Osteocyte (in vitro differentiated cells): ENCODE results near the gene DPYD. TPM values are rescaled to one million over a fixed set of nuclear protein-coding genes. Genes with fewer than 3 reads are reported as not detected.

Experiments
- DNase-seq: peaks from one replicate; pipeline ENCODE4 v3.0.0; 2021; ENCODE audit warnings: mixed read lengths; ENCODE audit not compliant: unreplicated experiment; ENCODE audit errors: extremely low spot score
- H3K27ac Mint-ChIP-seq: one replicate; pipeline ENCODE4 v1.8.0; 2021; ENCODE audit warnings: mild to moderate bottlenecking, mixed read lengths; ENCODE audit not compliant: unreplicated experiment
- H3K27me3 Mint-ChIP-seq: one replicate; pipeline ENCODE4 v1.8.0; 2021; ENCODE audit warnings: mixed read lengths; ENCODE audit not compliant: unreplicated experiment
- H3K36me3 Mint-ChIP-seq: one replicate; pipeline ENCODE4 v1.8.0; 2021; ENCODE audit warnings: mixed read lengths; ENCODE audit not compliant: unreplicated experiment
- H3K4me1 Mint-ChIP-seq: one replicate; pipeline ENCODE4 v1.8.0; 2021; ENCODE audit warnings: mixed read lengths; ENCODE audit not compliant: unreplicated experiment
- H3K4me3 Mint-ChIP-seq: one replicate; pipeline ENCODE4 v1.8.0; 2021; ENCODE audit warnings: mild to moderate bottlenecking, moderate library complexity, mixed read lengths; ENCODE audit not compliant: unreplicated experiment
- H3K9me3 Mint-ChIP-seq: one replicate; pipeline ENCODE4 v1.8.0; 2021; ENCODE audit warnings: mixed read lengths; ENCODE audit not compliant: unreplicated experiment
- CTCF ChIP-seq: fragments of 200-600 bp; sonication (generic); IDR thresholded peaks from 2 replicates; pipeline ENCODE4 v1.5.0; 2021; ENCODE audit warnings: antibody characterized with exemption, mild to moderate bottlenecking, moderate library complexity
- total RNA-seq: library from RNA; stranded (reverse); gene quantifications from 2 replicates; pipeline ENCODE4 v1.2.1, GENCODE V29; 2021

DPYD gene
- total RNA-seq, 1 donor from 2014 or later: 44.0 TPM

- H3K4me1 Mint-ChIP-seq: peaks cover 7% of the 10 kb centered on the region
- no peaks in the 10 kb centered on the region for H3K9me3 Mint-ChIP-seq
- TF ChIP-seq CTCF: no peak
- no peak for DNase-seq
- H3K4me3 Mint-ChIP-seq: no peak overlapping the region
- H3K36me3 Mint-ChIP-seq: peaks cover 16% of the 10 kb centered on the region
- H3K27me3 Mint-ChIP-seq: no peaks in the 10 kb centered on the region
- H3K27ac Mint-ChIP-seq: no peak overlapping the region
These were observed 369.7 kb downstream of the DPYD start for GRCh38 chr1:97551113-97551512.

GRCh38 chr1:97545446-97545845 is 375.4 kb downstream of the DPYD start:
- no peak overlapping the region for H3K27ac Mint-ChIP-seq
- H3K27me3 Mint-ChIP-seq: no peaks in the 10 kb centered on the region
- no peaks in the 10 kb centered on the region for H3K4me1 Mint-ChIP-seq
- TF ChIP-seq CTCF: no peak
- H3K36me3 Mint-ChIP-seq: peaks cover 17% of the 10 kb centered on the region
- no peaks in the 10 kb centered on the region for H3K9me3 Mint-ChIP-seq
- no peak for DNase-seq
- H3K4me3 Mint-ChIP-seq: no peak overlapping the region

GRCh38 chr1:97540346-97540888 is 380.4 kb downstream of the DPYD start:
- no peak for TF ChIP-seq CTCF
- Mint-ChIP-seq H3K4me1 (peaks cover 24% of the 10 kb centered on the region), H3K27ac (no peak overlapping the region), H3K4me3 (no peak overlapping the region), H3K9me3 (no peaks in the 10 kb centered on the region), H3K36me3 (peaks cover 18% of the 10 kb centered on the region), H3K27me3 (no peaks in the 10 kb centered on the region)
- DNase-seq: no peak

- peaks cover 29% of the 10 kb centered on the region for H3K4me1 Mint-ChIP-seq
- no peak for TF ChIP-seq CTCF
- DNase-seq: no peak
- H3K9me3 Mint-ChIP-seq: peaks cover 10% of the 10 kb centered on the region
- peaks cover 11% of the 10 kb centered on the region for H3K36me3 Mint-ChIP-seq
- no peak overlapping the region for H3K27ac Mint-ChIP-seq
- H3K27me3 Mint-ChIP-seq: no peaks in the 10 kb centered on the region
- H3K4me3 Mint-ChIP-seq: no peak overlapping the region
These were observed 382.7 kb downstream of the DPYD start for GRCh38 chr1:97538113-97538512.

GRCh38 chr1:97533358-97533757 is 387.5 kb downstream of the DPYD start:
- Mint-ChIP-seq H3K9me3 (peaks cover 10% of the 10 kb centered on the region), H3K27me3 (no peaks in the 10 kb centered on the region), H3K4me1 (peaks cover 27% of the 10 kb centered on the region), H3K36me3 (peaks cover 16% of the 10 kb centered on the region), H3K4me3 (no peak overlapping the region), H3K27ac (no peak overlapping the region)
- TF ChIP-seq CTCF: no peak
- DNase-seq: no peak
